ENCODE measurements around the gene CLDN7. TPM values are rescaled to one million over a fixed set of nuclear protein-coding genes. Genes with fewer than 3 reads are reported as not detected.
A peak's percentile ranks its signal among the peaks of the same experiment; 100 is the strongest.

Gene CLDN7
- total and polyA plus RNA-seq, 4 donors: 3.0 to 35.0 (median 19.6) TPM

- Histone ChIP-seq H3K9ac (ENCODE audit: low read depth in 1 of 2, low read length in 2 of 2) (peak overlapping the region; percentile 83 to 96), H3K27ac (ENCODE audit: low read depth in 1 of 2, low read length in 2 of 2) (peak overlapping the region; percentile 96 to 99), H3K4me3 (ENCODE audit: low read depth in 1 of 3, low read length in 3 of 3) (peak overlapping the region; percentile 92 to 95 (median 93)), H3K4me1 (ENCODE audit: control insufficient read depth in 4 of 4, insufficient read depth in 4 of 4, low read length in 3 of 4) (peaks cover 7 to 33% (median 21%) of the 10 kb centered on the region in 4 donors), H3K27me3 (ENCODE audit: control insufficient read depth in 4 of 4, insufficient read depth in 4 of 4, low read length in 3 of 4) (no peaks in the 10 kb centered on the region), H3K9me3 (ENCODE audit: control insufficient read depth in 4 of 4, low read length in 3 of 4) (no peaks in the 10 kb centered on the region), H3K36me3 (ENCODE audit: control insufficient read depth in 4 of 4, insufficient read depth in 3 of 4, low read depth in 1 of 4, low read length in 3 of 4) (peaks cover 16 to 31% (median 28%) of the 10 kb centered on the region in 4 donors)
- TF ChIP-seq HNF4G (IDR thresholded peaks at IDR 0.05): no peak
- TF ChIP-seq, protein P1, sequence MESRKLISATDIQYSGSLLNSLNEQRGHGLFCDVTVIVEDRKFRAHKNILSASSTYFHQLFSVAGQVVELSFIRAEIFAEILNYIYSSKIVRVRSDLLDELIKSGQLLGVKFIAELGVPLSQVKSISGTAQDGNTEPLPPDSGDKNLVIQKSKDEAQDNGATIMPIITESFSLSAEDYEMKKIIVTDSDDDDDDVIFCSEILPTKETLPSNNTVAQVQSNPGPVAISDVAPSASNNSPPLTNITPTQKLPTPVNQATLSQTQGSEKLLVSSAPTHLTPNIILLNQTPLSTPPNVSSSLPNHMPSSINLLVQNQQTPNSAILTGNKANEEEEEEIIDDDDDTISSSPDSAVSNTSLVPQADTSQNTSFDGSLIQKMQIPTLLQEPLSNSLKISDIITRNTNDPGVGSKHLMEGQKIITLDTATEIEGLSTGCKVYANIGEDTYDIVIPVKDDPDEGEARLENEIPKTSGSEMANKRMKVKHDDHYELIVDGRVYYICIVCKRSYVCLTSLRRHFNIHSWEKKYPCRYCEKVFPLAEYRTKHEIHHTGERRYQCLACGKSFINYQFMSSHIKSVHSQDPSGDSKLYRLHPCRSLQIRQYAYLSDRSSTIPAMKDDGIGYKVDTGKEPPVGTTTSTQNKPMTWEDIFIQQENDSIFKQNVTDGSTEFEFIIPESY (IDR thresholded peaks at IDR 0.05): no peak
- TF ChIP-seq YY1 (IDR thresholded peaks at IDR 0.05): no peak
- TF ChIP-seq HNF4A (conservative IDR thresholded peaks at IDR 0.05): no peak
- TF ChIP-seq, protein P2, sequence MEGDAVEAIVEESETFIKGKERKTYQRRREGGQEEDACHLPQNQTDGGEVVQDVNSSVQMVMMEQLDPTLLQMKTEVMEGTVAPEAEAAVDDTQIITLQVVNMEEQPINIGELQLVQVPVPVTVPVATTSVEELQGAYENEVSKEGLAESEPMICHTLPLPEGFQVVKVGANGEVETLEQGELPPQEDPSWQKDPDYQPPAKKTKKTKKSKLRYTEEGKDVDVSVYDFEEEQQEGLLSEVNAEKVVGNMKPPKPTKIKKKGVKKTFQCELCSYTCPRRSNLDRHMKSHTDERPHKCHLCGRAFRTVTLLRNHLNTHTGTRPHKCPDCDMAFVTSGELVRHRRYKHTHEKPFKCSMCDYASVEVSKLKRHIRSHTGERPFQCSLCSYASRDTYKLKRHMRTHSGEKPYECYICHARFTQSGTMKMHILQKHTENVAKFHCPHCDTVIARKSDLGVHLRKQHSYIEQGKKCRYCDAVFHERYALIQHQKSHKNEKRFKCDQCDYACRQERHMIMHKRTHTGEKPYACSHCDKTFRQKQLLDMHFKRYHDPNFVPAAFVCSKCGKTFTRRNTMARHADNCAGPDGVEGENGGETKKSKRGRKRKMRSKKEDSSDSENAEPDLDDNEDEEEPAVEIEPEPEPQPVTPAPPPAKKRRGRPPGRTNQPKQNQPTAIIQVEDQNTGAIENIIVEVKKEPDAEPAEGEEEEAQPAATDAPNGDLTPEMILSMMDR (IDR thresholded peaks at IDR 0.05; ENCODE audit: low read depth, low read length, missing input control): no peak
- TF ChIP-seq, protein P3, sequence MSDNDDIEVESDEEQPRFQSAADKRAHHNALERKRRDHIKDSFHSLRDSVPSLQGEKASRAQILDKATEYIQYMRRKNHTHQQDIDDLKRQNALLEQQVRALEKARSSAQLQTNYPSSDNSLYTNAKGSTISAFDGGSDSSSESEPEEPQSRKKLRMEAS (IDR thresholded peaks at IDR 0.05): no peak
- TF ChIP-seq REST (IDR thresholded peaks at IDR 0.05): no peak
- TF ChIP-seq EGR1 (IDR thresholded peaks at IDR 0.05; ENCODE audit: low read depth in 2 of 2): no peak
- TF ChIP-seq JUND (IDR thresholded peaks at IDR 0.05): no peak
- TF ChIP-seq RXRA (IDR thresholded peaks at IDR 0.05): no peak
- no peak for TF ChIP-seq FOXA2 (IDR thresholded peaks at IDR 0.05)
- no peak for TF ChIP-seq NR2F2 (IDR thresholded peaks at IDR 0.05)
- TF ChIP-seq FOXA1 (IDR thresholded peaks at IDR 0.05): no peak
- peak; percentile 59 for DNase-seq (ENCODE audit: low spot score)
- WGBS: under 1% methylated on average over 104 of the region's 104 CpGs
These were observed 45.7 kb upstream of the CLDN7 start for GRCh38 chr17:7307686-7308624.

Measured in liver (tissue), 9 donors.